ENCODE measurements around the gene MB.

The MB gene

DNA sequence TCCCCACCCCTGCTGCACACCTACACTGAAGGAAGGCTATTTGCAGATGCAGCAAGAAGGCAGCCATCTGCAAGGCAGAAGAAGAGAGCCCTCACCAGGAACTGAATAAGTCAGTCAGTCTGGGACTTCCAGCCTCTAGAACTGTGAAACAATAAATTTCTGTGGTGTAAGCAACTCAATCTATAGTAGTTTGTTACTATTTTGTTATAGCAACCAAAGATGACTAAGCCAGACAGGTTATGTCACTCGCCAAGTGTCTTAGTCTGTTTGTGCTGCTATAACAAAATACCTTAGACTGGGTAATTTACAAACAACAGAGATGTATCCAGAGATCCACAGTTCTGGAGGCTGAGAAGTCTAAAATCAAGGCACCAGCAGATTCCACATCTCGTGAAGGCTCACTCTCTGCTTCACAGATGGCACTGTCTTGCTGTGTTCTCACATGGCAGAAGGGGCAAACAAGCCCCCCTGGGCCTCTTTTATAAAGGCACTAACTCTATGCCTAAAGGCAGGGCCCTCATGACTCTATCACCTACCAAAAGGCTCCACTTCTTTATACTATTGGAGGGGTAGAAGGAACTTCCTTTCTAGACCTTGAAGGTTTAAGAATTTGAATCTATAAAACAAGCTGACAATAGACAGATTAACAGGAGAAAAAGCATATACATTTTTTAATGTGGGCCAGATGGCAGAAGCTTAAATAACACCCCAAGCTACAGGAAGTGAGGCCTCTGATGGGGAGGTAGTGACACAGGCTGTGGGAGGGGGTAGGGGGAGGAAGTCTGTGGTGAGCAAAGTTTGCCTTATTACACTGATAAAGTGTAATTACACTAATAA is 43.4 kb upstream of the MB start:
- TF ChIP-seq, protein P1, sequence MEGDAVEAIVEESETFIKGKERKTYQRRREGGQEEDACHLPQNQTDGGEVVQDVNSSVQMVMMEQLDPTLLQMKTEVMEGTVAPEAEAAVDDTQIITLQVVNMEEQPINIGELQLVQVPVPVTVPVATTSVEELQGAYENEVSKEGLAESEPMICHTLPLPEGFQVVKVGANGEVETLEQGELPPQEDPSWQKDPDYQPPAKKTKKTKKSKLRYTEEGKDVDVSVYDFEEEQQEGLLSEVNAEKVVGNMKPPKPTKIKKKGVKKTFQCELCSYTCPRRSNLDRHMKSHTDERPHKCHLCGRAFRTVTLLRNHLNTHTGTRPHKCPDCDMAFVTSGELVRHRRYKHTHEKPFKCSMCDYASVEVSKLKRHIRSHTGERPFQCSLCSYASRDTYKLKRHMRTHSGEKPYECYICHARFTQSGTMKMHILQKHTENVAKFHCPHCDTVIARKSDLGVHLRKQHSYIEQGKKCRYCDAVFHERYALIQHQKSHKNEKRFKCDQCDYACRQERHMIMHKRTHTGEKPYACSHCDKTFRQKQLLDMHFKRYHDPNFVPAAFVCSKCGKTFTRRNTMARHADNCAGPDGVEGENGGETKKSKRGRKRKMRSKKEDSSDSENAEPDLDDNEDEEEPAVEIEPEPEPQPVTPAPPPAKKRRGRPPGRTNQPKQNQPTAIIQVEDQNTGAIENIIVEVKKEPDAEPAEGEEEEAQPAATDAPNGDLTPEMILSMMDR (IDR thresholded peaks at IDR 0.05; ENCODE audit: insufficient read depth, low read length, poor library complexity, severe bottlenecking): no peak
- no peak for DNase-seq (ENCODE audit: extremely low read depth, insufficient read length)
- Histone ChIP-seq H3K27me3 (replicated peaks; ENCODE audit: control insufficient read depth, insufficient read depth, low read length) (no peaks in the 10 kb centered on the region), H3K36me3 (ENCODE audit: control insufficient read depth, insufficient read depth, low read length) (peaks cover 11% of the 10 kb centered on the region), H3K4me3 (replicated peaks; ENCODE audit: low read depth, low read length) (no peak overlapping the region)

DNA sequence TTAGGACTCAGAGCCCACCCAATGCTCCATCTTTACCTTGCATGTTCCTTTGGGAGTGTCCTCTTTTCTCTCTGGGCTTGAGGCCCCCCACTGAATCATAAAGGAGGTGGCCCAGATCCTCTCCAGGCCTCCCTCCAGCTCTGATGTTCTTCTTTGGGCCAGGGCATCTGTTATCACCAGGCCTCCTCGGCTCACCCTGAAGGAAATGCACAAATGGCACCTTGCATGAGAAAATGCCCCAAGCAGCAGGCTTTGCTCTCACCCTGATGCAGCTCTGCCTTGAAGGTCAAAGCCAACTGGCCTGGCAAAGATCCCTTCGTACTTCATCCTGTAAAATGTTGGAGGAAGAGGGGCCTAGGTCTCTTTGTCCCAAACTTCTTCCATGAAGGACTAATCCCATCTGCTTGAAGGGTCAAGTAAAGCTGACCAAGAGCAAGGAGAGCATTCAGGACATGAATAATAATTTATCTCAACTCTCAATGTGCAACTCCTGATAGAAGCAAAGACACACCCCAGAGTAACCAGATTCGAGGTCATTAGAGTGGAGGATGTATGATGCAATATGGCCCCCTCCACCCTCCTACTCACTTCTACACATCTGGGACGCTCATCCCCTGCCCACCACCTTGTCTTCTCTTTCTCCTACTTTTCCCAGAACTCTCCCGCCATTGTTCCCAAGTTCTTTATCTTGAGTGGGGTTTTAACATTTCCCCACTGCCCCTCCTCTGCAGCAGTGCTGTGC is 40.6 kb upstream of the MB start:
- Histone ChIP-seq H3K4me3 (replicated peaks; ENCODE audit: low read depth, low read length) (no peak overlapping the region), H3K27me3 (replicated peaks; ENCODE audit: control insufficient read depth, insufficient read depth, low read length) (no peaks in the 10 kb centered on the region), H3K36me3 (ENCODE audit: control insufficient read depth, insufficient read depth, low read length) (peaks cover 11% of the 10 kb centered on the region)
- TF ChIP-seq, protein P1 (IDR thresholded peaks at IDR 0.05; ENCODE audit: insufficient read depth, low read length, poor library complexity, severe bottlenecking): no peak
- no peak for DNase-seq (ENCODE audit: extremely low read depth, insufficient read length)

DNA sequence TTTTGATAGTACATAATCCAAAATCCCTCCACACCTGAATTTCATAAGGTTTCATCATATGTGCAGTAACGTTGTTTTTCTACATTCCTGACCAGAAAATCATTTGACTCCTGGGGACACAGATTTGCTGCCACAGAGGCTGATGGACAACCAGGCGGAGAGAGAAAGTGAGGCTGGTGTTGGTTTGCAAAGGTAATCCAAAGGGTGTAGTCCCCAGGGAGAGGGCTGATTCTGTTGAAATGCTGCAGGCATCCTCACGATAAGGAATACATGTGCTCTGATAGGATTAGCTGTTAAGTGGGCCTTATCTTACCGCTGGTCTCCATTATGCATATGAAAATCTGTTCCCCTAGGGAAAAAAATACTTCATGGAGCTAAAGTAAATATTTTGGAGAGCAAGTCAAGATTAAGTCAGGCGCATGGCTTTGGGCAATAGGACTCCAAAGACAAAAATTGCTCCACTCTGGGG is 39.2 kb upstream of the MB start:
- TF ChIP-seq, protein P1 (IDR thresholded peaks at IDR 0.05; ENCODE audit: insufficient read depth, low read length, poor library complexity, severe bottlenecking): no peak
- H3K36me3 ChIP-seq (ENCODE audit: control insufficient read depth, insufficient read depth, low read length): peaks cover 11% of the 10 kb centered on the region
- no peak for DNase-seq (ENCODE audit: extremely low read depth, insufficient read length)
- H3K4me3 ChIP-seq (replicated peaks; ENCODE audit: low read depth, low read length): no peak overlapping the region
- no peaks in the 10 kb centered on the region for H3K27me3 ChIP-seq (replicated peaks; ENCODE audit: control insufficient read depth, insufficient read depth, low read length)

DNA sequence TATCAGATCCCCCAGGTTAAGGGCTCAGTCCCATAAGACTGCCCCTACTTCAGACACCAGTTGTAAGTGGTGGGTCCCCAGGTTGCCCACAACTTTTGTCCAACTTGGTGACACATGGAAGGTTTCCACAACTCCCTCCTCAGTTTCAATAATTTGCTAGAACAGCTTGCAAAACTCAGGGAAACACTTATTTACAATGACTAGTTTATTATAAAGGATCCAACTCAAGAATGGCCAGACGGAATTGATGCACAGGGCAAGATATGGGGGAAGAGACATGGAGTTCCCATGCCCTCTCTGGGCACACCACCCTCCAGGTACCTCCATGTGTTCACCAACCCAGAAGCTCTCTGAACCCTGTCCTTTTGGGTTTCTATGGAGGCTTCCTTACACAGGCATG is 36.7 kb upstream of the MB start:
- TF ChIP-seq, protein P1 (IDR thresholded peaks at IDR 0.05; ENCODE audit: insufficient read depth, low read length, poor library complexity, severe bottlenecking): no peak
- Histone ChIP-seq H3K36me3 (ENCODE audit: control insufficient read depth, insufficient read depth, low read length) (peaks cover 4% of the 10 kb centered on the region), H3K4me3 (replicated peaks; ENCODE audit: low read depth, low read length) (no peak overlapping the region), H3K27me3 (replicated peaks; ENCODE audit: control insufficient read depth, insufficient read depth, low read length) (no peaks in the 10 kb centered on the region)
- no peak for DNase-seq (ENCODE audit: extremely low read depth, insufficient read length)

DNA sequence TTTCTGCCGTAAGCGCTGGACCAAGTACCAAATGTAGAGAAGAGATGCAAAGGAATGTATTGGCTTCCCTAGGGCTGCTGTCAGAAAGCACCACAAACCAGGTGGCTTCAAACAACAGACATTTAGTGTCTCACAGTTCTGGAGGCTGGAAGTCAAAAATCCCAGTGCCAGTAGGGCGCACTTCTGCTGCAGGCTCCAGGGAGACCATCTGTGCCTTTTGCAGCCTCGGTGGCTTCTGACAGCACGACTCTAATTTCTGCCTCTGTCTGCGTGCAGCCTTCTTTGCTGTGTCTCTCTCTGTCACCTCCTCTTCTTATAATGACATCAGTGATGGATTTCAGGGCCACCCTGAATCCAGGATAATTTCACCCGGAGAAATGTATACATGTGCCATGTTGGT is 34.0 kb upstream of the MB start:
- Histone ChIP-seq H3K36me3 (ENCODE audit: control insufficient read depth, insufficient read depth, low read length) (no peaks in the 10 kb centered on the region), H3K4me3 (replicated peaks; ENCODE audit: low read depth, low read length) (no peak overlapping the region), H3K27me3 (replicated peaks; ENCODE audit: control insufficient read depth, insufficient read depth, low read length) (no peaks in the 10 kb centered on the region)
- no peak for DNase-seq (ENCODE audit: extremely low read depth, insufficient read length)
- TF ChIP-seq, protein P1 (IDR thresholded peaks at IDR 0.05; ENCODE audit: insufficient read depth, low read length, poor library complexity, severe bottlenecking): no peak
